Fibroblast of lung (primary cell): Measurements from ENCODE around the gene ZNF521. TPM values are rescaled to one million over a fixed set of nuclear protein-coding genes. Genes with fewer than 3 reads are reported as not detected.

Source experiments
- DNase-seq, 2 donors: peaks; one replicate each; pipeline versions ENCODE4 v3.0.0 to v3.0.0-alpha.2; 2010; ENCODE audit warnings: low read depth in 2 of 2
- H2AFZ ChIP-seq: 2 replicates; pipeline ENCODE4 v1.5.1; 2012; ENCODE audit warnings: low read length, control low read depth, inconsistent platforms
- H3K27ac ChIP-seq: 2 replicates; pipeline ENCODE4 v1.5.1; 2011; ENCODE audit warnings: low read length, control low read depth; ENCODE audit not compliant: insufficient read depth
- H3K27me3 ChIP-seq: 2 replicates; pipeline ENCODE4 v1.5.1; 2011; ENCODE audit warnings: mild to moderate bottlenecking, low read length; ENCODE audit not compliant: control insufficient read depth, insufficient read depth
- H3K36me3 ChIP-seq: 2 replicates; pipeline ENCODE4 v1.5.1; 2011; ENCODE audit warnings: low read length; ENCODE audit not compliant: control insufficient read depth, insufficient read depth
- H3K4me1 ChIP-seq: 2 replicates; pipeline ENCODE4 v1.5.1; 2011; ENCODE audit warnings: low read length; ENCODE audit not compliant: control insufficient read depth, insufficient read depth; ENCODE audit errors: extremely low read depth
- H3K4me2 ChIP-seq: 2 replicates; pipeline ENCODE4 v1.5.1; 2011; ENCODE audit warnings: low read length, control low read depth; ENCODE audit not compliant: insufficient read depth; ENCODE audit errors: extremely low read depth
- H3K4me3 ChIP-seq, 4 experiments: fragments of 200-600 bp in 1 of 4; sonication (generic) in 1 of 4; replicated peaks in 1 of 4; 2 replicates each; pipeline ENCODE4 v1.5.1; 2011 to 2016; ENCODE audit warnings: low read length in 4 of 4, low read depth in 3 of 4, mild to moderate bottlenecking in 3 of 4, control low read depth in 2 of 4, inconsistent platforms in 1 of 4, mixed read lengths in 1 of 4; ENCODE audit not compliant: insufficient read depth in 1 of 4; ENCODE audit errors: control extremely low read depth in 1 of 4
- H3K79me2 ChIP-seq: 2 replicates; pipeline ENCODE4 v1.5.1; 2012; ENCODE audit warnings: mild to moderate bottlenecking, low read length, inconsistent platforms; ENCODE audit not compliant: control insufficient read depth, insufficient read depth
- H3K9ac ChIP-seq: 2 replicates; pipeline ENCODE4 v1.5.1; 2011; ENCODE audit warnings: mild to moderate bottlenecking, low read length, control low read depth; ENCODE audit not compliant: insufficient read depth
- H3K9me3 ChIP-seq: 2 replicates; pipeline ENCODE4 v1.5.1; 2012; ENCODE audit warnings: low read depth, low read length; ENCODE audit not compliant: control insufficient read depth, insufficient read depth
- H4K20me1 ChIP-seq: 2 replicates; pipeline ENCODE4 v1.5.1; 2011; ENCODE audit warnings: low read length; ENCODE audit not compliant: control insufficient read depth, insufficient read depth; ENCODE audit errors: extremely low read depth
- EZH2 ChIP-seq: IDR thresholded peaks from 2 replicates; pipeline ENCODE4 v1.5.1; 2012; ENCODE audit warnings: low read length, control low read depth, mild to moderate bottlenecking; ENCODE audit errors: missing control alignments
- polyA plus RNA-seq, 2 donors: library from polyadenylated mRNA; depleted of rRNA in 1 of 2; stranded (reverse) in 1 of 2; unstranded in 1 of 2; fragments of >200 nt; gene quantifications; 2 replicates each; pipeline ENCODE4 v1.2.1, GENCODE V29; 2011 to 2012; ENCODE audit warnings: missing spikeins in 1 of 2
- total RNA-seq: library from RNA; depleted of rRNA; stranded (reverse); fragments of >200 nt; gene quantifications from 2 replicates; pipeline ENCODE4 v1.2.1, GENCODE V29; 2014
- TF ChIP-seq, protein P1 (sequence below), 2 donors: IDR thresholded peaks in 1 of 2; conservative IDR thresholded peaks in 1 of 2; 1 replicate in 1 of 2; 2 replicates in 1 of 2; pipeline ENCODE4 v1.5.1; 2011 to 2012; ENCODE audit warnings: low read length in 2 of 2, control low read depth in 1 of 2, inconsistent platforms in 1 of 2, low read depth in 1 of 2, mild to moderate bottlenecking in 1 of 2

Gene ZNF521
- total and polyA plus RNA-seq, 2 donors (not counting 1 experiment from before 2014, with no cell fraction given) = 25.2 to 43.6 TPM

DNA sequence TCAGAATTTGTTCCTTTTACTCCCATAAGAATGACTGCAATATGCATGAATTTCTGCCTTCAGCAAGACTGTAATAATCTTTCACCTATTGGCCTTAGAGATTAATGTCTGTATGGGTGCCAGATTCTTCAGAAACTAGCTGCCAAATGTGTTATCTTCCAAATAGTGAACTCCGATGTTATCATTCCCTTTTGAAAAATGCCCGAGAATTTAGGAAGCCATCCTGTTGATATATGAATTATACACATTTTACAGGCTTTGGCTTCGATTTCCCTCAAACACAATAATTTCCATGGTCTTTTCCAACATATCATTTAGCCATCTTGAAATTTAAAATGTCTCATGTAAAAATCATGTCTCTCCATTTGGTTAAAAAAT is 101.5 kb downstream of the ZNF521 start:
- Histone ChIP-seq H3K9me3 (no peaks in the 10 kb centered on the region), H3K4me1 (peaks cover 4% of the 10 kb centered on the region), H3K4me2 (peak overlapping the region; percentile 28), H4K20me1 (no peaks in the 10 kb centered on the region), H3K36me3 (no peaks in the 10 kb centered on the region), H2AFZ (no peak overlapping the region), H3K9ac (no peak overlapping the region), H3K79me2 (no peaks in the 10 kb centered on the region), H3K27ac (no peak overlapping the region), H3K4me3 (no peak overlapping the region), H3K27me3 (no peaks in the 10 kb centered on the region)
- TF ChIP-seq, protein P1, sequence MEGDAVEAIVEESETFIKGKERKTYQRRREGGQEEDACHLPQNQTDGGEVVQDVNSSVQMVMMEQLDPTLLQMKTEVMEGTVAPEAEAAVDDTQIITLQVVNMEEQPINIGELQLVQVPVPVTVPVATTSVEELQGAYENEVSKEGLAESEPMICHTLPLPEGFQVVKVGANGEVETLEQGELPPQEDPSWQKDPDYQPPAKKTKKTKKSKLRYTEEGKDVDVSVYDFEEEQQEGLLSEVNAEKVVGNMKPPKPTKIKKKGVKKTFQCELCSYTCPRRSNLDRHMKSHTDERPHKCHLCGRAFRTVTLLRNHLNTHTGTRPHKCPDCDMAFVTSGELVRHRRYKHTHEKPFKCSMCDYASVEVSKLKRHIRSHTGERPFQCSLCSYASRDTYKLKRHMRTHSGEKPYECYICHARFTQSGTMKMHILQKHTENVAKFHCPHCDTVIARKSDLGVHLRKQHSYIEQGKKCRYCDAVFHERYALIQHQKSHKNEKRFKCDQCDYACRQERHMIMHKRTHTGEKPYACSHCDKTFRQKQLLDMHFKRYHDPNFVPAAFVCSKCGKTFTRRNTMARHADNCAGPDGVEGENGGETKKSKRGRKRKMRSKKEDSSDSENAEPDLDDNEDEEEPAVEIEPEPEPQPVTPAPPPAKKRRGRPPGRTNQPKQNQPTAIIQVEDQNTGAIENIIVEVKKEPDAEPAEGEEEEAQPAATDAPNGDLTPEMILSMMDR (conservative IDR thresholded peaks at IDR 0.05 in 1 of 2, IDR thresholded peaks at IDR 0.05 in 1 of 2; ENCODE audit: low read depth in 1 of 2, low read length in 2 of 2) = no peak
- no peak for TF ChIP-seq EZH2
- DNase-seq = no peak

DNA sequence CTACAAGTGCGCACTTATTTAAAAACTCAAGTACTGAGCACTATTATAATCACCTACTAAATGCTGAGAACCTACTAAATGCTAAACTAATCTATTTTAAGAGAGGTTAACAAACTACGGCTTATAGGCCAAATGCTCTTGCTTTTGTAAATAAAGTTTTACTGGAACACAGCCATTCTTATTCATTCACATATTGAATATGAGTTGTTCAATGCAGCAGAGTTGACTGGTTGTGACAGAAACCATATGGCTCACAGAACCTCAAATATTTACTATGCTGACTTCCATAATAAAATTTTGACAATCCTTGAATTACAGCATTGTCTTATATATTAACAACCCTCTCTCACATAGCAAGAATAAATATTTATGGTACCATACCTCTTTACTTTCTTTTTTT is 103.2 kb downstream of the ZNF521 start:
- no peak overlapping the region for H3K4me2 ChIP-seq
- no peaks in the 10 kb centered on the region for H3K79me2 ChIP-seq
- H4K20me1 ChIP-seq = no peaks in the 10 kb centered on the region
- peaks cover 21% of the 10 kb centered on the region for H3K4me1 ChIP-seq
- H3K4me3 ChIP-seq = no peak overlapping the region
- no peaks in the 10 kb centered on the region for H3K36me3 ChIP-seq
- H2AFZ ChIP-seq = no peak overlapping the region
- TF ChIP-seq EZH2 = no peak
- TF ChIP-seq, protein P1 (conservative IDR thresholded peaks at IDR 0.05 in 1 of 2, IDR thresholded peaks at IDR 0.05 in 1 of 2; ENCODE audit: low read depth in 1 of 2, low read length in 2 of 2) = no peak
- H3K9ac ChIP-seq = no peak overlapping the region
- H3K9me3 ChIP-seq = no peaks in the 10 kb centered on the region
- no peaks in the 10 kb centered on the region for H3K27me3 ChIP-seq
- no peak overlapping the region for H3K27ac ChIP-seq
- DNase-seq = peak in 1 of 2 donors; percentile 88

DNA sequence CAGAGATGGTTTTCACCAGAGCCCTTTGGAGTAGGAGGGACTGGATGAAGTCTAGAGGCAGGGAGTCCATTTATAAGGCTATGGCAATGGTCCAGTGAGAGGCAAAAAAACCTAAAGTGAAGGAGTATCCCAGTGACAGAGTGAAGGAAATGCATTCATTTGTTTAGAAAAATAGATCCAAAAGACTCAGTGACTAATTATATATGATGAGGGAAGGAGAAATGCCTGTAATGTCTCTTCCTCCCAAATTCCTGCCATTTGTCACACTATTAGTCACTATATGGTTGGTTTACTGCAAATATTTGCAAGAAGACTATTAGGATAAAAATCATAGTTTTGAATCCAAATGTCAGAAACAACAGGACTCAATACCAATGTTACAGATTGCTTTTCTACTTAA is 104.2 kb downstream of the ZNF521 start:
- no peak overlapping the region for H2AFZ ChIP-seq
- H3K4me3 ChIP-seq = no peak overlapping the region
- no peaks in the 10 kb centered on the region for H4K20me1 ChIP-seq
- DNase-seq = peak; percentile 42 to 75
- no peaks in the 10 kb centered on the region for H3K9me3 ChIP-seq
- no peaks in the 10 kb centered on the region for H3K27me3 ChIP-seq
- peaks cover 21% of the 10 kb centered on the region for H3K4me1 ChIP-seq
- H3K9ac ChIP-seq = no peak overlapping the region
- TF ChIP-seq EZH2 = no peak
- TF ChIP-seq, protein P1 (conservative IDR thresholded peaks at IDR 0.05 in 1 of 2, IDR thresholded peaks at IDR 0.05 in 1 of 2; ENCODE audit: low read depth in 1 of 2, low read length in 2 of 2) = no peak
- H3K79me2 ChIP-seq = no peaks in the 10 kb centered on the region
- H3K27ac ChIP-seq = peak overlapping the region; percentile 44
- no peaks in the 10 kb centered on the region for H3K36me3 ChIP-seq
- no peak overlapping the region for H3K4me2 ChIP-seq
